H1 (cell line): ENCODE data around the gene STX16. TPM values are rescaled to one million over a fixed set of nuclear protein-coding genes. Genes with fewer than 3 reads are reported as not detected.

Experiments used
- BACH1 ChIP-seq: IDR thresholded peaks from 2 replicates; pipeline ENCODE4 v1.6.1; 2012; ENCODE audit warnings: low read length, improper control_type of control experiment
- EZH2 ChIP-seq: fragments of 200-600 bp; sonication (generic); IDR thresholded peaks from 2 replicates; pipeline ENCODE4 v1.7.1; 2012; ENCODE audit warnings: low read depth, mild to moderate bottlenecking, moderate library complexity, low read length, inconsistent platforms; ENCODE audit not compliant: severe bottlenecking
- MAX ChIP-seq: IDR thresholded peaks from 2 replicates; pipeline ENCODE4 v1.6.1; 2012; ENCODE audit warnings: inconsistent platforms
- SIN3A ChIP-seq, 2 experiments: IDR thresholded peaks in 1 of 2; conservative IDR thresholded peaks in 1 of 2; 2 replicates each; pipeline ENCODE4 v1.6.1; 2011 to 2012; ENCODE audit warnings: low read length in 2 of 2, improper control_type of control experiment in 1 of 2, low read depth in 1 of 2, mild to moderate bottlenecking in 1 of 2
- SUZ12 ChIP-seq: fragments of 200-600 bp; sonication (generic); IDR thresholded peaks from 2 replicates; pipeline ENCODE4 v1.6.1; 2012; ENCODE audit warnings: mild to moderate bottlenecking, inconsistent platforms, low read length, moderate library complexity, mixed read lengths
- TEAD4 ChIP-seq: IDR thresholded peaks from 2 replicates; pipeline ENCODE4 v1.6.1; 2012; ENCODE audit warnings: low read depth, low read length, inconsistent platforms, mixed read lengths
- USF2 ChIP-seq: IDR thresholded peaks from 2 replicates; pipeline ENCODE4 v1.6.1; 2011; ENCODE audit warnings: low read length, improper control_type of control experiment
- polyA plus RNA-seq, 7 experiments: library from polyadenylated mRNA; depleted of rRNA in 3 of 7; stranded (reverse) in 5 of 7; unstranded in 2 of 7; fragments of >200 nt in 5 of 7; fragments of 200-250 nt in 2 of 7; gene quantifications; 1 replicate in 5 of 7; 2 replicates in 1 of 7; 4 replicates in 1 of 7; pipeline versions ENCODE4 v1.2.1 to v1.2.3, GENCODE V29; 2011 to 2013; ENCODE audit warnings: missing spikeins in 2 of 7, mixed read lengths in 2 of 7
- total RNA-seq: library from RNA; stranded (reverse); fragmentation: NEBNext Ultra II Directional; extraction: Animal tissue kit (Norgen Biotek cat#: 25700); gene quantifications from 2 replicates; pipeline ENCODE4 v1.2.1, GENCODE V29; 2021

STX16 gene
- total and polyA plus RNA-seq, 2 of the 8 experiments (the other 6 are each of a cell fraction or from before 2014, with no cell fraction given), result 45.2 to 61.6 TPM

GRCh38 chr20:58718121-58718563 lies 67.1 kb downstream of the STX16 start (continued):
- TF ChIP-seq SIN3A (conservative IDR thresholded peaks at IDR 0.05 in 1 of 2, IDR thresholded peaks at IDR 0.05 in 1 of 2; ENCODE audit: low read depth in 1 of 2, low read length in 2 of 2) (no peak), SUZ12 (no peak), BACH1 (no peak), MAX (no peak), TEAD4 (no peak), EZH2 (no peak), USF2 (no peak)
